GM12865 (cell line): ENCODE measurements around the gene EEFSEC.

ENCODE experiments used
- DNase-seq: peaks from one replicate; pipeline ENCODE4 v3.0.0; 2010; ENCODE audit warnings: low read depth
- H3K4me3 ChIP-seq: 2 replicates; pipeline ENCODE4 v1.5.1; 2011; ENCODE audit warnings: mild to moderate bottlenecking, low read depth, low read length, control low read depth
- TF ChIP-seq, protein P1 (sequence below): IDR thresholded peaks from 2 replicates; pipeline ENCODE4 v1.5.1; 2011; ENCODE audit warnings: low read length, control low read depth, low read depth, inconsistent platforms; ENCODE audit not compliant: insufficient read depth; ENCODE audit errors: missing control alignments

Gene EEFSEC

DNA sequence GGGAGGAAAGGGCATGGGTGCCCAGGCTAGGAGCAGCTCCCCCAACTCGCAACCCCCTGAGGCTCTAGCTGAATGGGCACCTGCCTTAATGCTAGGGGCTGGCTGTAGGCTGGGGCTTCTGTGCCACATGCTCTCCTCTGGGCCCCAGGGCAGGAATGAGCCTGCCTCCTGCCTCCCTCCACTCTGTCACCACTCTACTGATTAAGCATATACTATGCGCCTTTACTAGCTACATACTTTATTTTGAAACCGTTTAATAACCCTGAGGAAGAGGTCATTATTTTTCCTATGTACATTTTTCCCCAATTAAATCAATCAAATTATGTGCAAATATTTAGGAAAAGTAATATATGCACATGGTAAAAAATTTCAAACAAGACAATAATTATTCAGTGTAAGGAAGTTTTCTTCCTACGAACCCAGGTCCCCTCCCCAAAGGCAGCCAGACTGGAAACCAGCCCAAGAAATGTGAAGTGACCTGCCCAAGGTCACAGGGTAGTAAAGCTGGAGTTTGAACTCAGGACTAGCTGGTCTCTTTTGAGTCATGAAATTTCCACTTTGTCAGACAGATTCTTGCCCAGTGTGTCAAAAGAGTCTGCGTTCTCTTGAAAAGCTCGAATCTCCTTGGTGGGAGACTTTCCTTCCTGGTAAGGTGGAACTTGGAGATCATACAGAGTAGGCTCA lies 190.9 kb downstream of the EEFSEC start:
- DNase-seq, result no peak
- TF ChIP-seq, protein P1, sequence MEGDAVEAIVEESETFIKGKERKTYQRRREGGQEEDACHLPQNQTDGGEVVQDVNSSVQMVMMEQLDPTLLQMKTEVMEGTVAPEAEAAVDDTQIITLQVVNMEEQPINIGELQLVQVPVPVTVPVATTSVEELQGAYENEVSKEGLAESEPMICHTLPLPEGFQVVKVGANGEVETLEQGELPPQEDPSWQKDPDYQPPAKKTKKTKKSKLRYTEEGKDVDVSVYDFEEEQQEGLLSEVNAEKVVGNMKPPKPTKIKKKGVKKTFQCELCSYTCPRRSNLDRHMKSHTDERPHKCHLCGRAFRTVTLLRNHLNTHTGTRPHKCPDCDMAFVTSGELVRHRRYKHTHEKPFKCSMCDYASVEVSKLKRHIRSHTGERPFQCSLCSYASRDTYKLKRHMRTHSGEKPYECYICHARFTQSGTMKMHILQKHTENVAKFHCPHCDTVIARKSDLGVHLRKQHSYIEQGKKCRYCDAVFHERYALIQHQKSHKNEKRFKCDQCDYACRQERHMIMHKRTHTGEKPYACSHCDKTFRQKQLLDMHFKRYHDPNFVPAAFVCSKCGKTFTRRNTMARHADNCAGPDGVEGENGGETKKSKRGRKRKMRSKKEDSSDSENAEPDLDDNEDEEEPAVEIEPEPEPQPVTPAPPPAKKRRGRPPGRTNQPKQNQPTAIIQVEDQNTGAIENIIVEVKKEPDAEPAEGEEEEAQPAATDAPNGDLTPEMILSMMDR, result no peak
- H3K4me3 ChIP-seq, result no peak overlapping the region

DNA sequence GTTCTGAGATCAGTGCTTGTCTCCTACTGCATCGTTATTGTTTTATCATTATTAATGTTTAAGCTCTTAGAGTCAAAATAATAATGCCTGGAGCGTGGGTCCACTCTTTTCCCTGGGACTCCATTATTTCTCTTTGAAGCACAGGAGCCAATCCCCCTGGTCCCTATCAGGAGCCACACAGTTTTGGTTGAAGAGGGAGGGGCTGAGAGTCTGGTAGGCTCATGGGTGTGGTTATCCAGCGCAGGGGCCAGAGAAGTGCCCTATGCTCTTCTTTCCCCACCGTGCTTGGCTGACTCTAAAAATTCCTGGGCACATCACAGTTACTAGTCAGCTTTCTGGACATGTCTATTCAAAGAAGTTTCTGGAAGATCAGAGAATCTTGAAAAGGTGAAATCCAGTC lies 191.9 kb downstream of the EEFSEC start:
- DNase-seq, result no peak
- no peak overlapping the region for H3K4me3 ChIP-seq

DNA sequence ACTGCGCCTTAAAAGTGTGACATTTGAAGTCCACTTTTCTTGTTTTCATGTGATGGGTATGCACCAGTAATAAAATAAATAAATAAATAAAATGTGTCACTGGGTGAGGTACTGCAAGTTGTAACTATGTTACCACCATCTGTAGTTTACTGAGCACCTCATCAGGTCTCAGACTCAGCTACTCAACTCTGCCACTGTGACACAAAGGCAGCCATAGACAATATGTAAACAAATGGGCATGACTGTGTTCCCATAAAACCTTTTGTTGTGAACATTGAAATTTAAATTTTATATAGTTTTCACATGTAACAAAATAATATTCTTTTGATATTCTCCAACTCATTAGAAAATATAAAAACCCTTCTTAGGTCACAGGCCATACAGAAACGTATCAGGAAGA lies 193.3 kb downstream of the EEFSEC start:
- TF ChIP-seq, protein P1, result no peak
- no peak overlapping the region for H3K4me3 ChIP-seq
- DNase-seq, result no peak

More for the DNA sequence above, 191.9 kb downstream of the EEFSEC start:
- TF ChIP-seq, protein P1, result no peak

DNA sequence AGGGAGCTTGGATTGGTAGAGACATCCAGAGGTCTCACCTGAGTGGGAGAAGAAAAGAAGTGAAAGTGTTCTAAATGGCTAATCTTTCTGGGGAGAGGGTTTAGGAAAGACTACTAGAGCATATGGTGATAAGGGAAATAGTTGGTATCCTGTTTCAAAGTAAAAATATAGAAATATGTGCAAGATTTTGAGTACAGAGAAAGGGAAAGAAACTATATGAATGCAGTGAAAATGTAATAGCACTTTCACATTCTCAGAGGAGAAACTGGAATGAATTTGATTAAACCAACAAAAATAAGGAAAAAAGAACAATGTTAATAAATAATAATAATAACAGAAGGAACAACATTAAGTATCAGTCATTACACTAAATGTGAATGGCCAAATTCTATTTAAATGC lies 194.0 kb downstream of the EEFSEC start:
- no peak for DNase-seq
- no peak overlapping the region for H3K4me3 ChIP-seq
- TF ChIP-seq, protein P1, result no peak

DNA sequence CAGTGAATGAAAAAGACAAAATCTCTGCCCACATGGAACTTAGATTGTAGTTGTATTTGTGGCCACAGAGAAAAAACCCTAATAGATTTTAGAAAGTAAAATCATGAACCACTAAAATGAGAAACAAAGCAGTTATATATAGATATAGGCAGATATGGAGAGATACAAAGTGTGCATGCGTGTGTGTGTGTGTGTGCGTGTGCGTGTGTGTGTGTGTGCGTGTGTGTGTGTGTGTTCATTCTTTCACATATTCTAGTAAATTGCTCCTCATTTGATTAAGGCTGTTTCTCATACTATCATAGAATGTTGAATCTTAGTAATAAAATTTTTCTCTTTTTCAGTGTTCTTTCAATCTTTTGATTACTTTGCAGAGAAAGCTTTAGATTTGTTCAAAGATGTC lies 194.8 kb downstream of the EEFSEC start:
- TF ChIP-seq, protein P1, result no peak
- no peak overlapping the region for H3K4me3 ChIP-seq
- no peak for DNase-seq

DNA sequence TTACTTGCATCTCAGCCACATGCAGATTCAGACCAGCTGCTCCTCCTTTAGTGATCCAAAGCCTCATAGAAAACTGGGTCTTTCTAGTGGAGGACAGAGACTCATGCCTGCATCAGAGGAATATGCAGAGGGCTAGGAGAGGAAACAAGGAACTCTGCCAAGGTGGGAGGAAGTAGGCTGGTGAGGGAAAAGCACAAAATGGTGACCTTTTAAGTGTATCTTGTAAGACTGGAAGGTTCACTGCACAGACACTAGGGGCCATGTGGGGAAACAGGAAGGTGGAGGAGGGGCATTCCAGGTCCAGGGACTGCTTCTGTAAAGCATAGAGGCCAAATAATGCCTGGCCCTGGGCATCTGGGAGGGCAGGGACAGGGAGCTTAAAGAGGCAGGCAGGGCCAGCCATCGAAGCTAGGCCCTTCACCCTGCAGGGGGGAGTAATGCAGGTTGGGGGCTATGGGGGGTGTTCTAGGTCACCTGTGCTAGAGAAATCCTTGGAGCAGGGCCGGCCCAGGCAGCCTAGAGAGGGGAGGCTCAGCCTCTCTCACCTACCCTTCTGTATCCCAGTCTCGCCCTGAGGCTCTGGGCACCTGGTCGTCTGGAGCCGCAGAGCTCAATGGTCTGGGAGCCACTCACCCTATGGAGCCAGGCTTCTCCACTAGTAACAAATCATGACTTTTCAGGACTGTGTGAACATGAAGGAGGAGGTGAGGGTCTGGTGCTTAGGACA lies 195.7 kb downstream of the EEFSEC start:
- peak; percentile 30 for DNase-seq
- TF ChIP-seq, protein P1, result no peak
- H3K4me3 ChIP-seq, result no peak overlapping the region
